PC-9 (cell line): ENCODE results near the gene DENND1A. TPM values are rescaled to one million over a fixed set of nuclear protein-coding genes. Genes with fewer than 3 reads are reported as not detected.

Experiments
- BruUV-seq: library from RNA; stranded (reverse); fragments of 400-500 nt; replicated peaks from 2 replicates; lab custom pipeline; 2021; lab: Mats Ljungman, UMichigan
- CTCF ChIA-PET: fragments of 300-600 bp; sonication (Branson Sonifier 250); formaldehyde crosslinking; loops from one replicate; lab custom pipeline; 2022; ENCODE audit warnings: antibody characterized with exemption; lab: Charles Lee
- POLR2A ChIA-PET: fragments of 300-600 bp; sonication (Branson Sonifier 250); formaldehyde crosslinking; loops from one replicate; lab custom pipeline; 2022; ENCODE audit warnings: antibody characterized with exemption; ENCODE audit not compliant: unreplicated experiment; lab: Charles Lee
- DNase-seq, 2 experiments: peaks; one replicate each; pipeline versions ENCODE4 v3.0.0 to v3.0.0-alpha.2; 2015 to 2022; ENCODE audit warnings: mixed read lengths in 1 of 2
- H2AFZ ChIP-seq: fragments of 200-600 bp; sonication (generic); 2 replicates; pipeline ENCODE4 v1.8.1; 2017; ENCODE audit warnings: antibody characterized with exemption
- H3F3A ChIP-seq: fragments of 200-600 bp; sonication (generic); 2 replicates; pipeline ENCODE4 v1.8.1; 2017; ENCODE audit warnings: antibody characterized with exemption, mild to moderate bottlenecking, low read depth; ENCODE audit not compliant: insufficient read depth
- H3K27ac ChIP-seq: fragments of 200-600 bp; sonication (generic); 2 replicates; pipeline ENCODE4 v1.6.1; 2016; ENCODE audit warnings: mixed run types
- H3K27me3 ChIP-seq: fragments of 200-600 bp; sonication (generic); 2 replicates; pipeline ENCODE4 v1.6.1; 2016; ENCODE audit warnings: low read depth, mixed run types; ENCODE audit not compliant: insufficient read depth
- H3K36me3 ChIP-seq: fragments of 200-600 bp; sonication (generic); 2 replicates; pipeline ENCODE4 v1.6.1; 2016; ENCODE audit warnings: low read depth, mixed run types
- H3K4me1 ChIP-seq: fragments of 200-600 bp; sonication (generic); replicated peaks from 2 replicates; pipeline ENCODE4 v1.6.1; 2016; ENCODE audit warnings: mixed run types; ENCODE audit not compliant: insufficient read depth
- H3K4me2 ChIP-seq: fragments of 200-600 bp; sonication (generic); 2 replicates; pipeline ENCODE4 v1.6.1; 2017; ENCODE audit warnings: mixed run types
- H3K4me3 ChIP-seq: fragments of 200-600 bp; sonication (generic); 2 replicates; pipeline ENCODE4 v1.6.1; 2016; ENCODE audit warnings: mixed run types
- H3K79me2 ChIP-seq: fragments of 200-600 bp; sonication (generic); 2 replicates; pipeline ENCODE4 v1.6.1; 2017; ENCODE audit warnings: low read depth, mixed run types
- H3K9me2 ChIP-seq: fragments of 200-600 bp; sonication (generic); 2 replicates; pipeline ENCODE4 v1.8.1; 2017; ENCODE audit warnings: mild to moderate bottlenecking; ENCODE audit not compliant: insufficient read depth
- H3K9me3 ChIP-seq: fragments of 200-600 bp; sonication (generic); 2 replicates; pipeline ENCODE4 v1.8.1; 2016; ENCODE audit warnings: low read depth; ENCODE audit not compliant: insufficient read depth
- H4K20me1 ChIP-seq: fragments of 200-600 bp; sonication (generic); 2 replicates; pipeline ENCODE4 v1.8.1; 2017; ENCODE audit not compliant: insufficient read depth
- CTCF ChIP-seq: fragments of 200-600 bp; sonication (generic); conservative IDR thresholded peaks from 2 replicates; pipeline ENCODE4 v1.6.1; 2017; ENCODE audit warnings: mixed run types, antibody characterized with exemption, mild to moderate bottlenecking, moderate library complexity
- EZH2 ChIP-seq: fragments of 200-600 bp; sonication (generic); IDR thresholded peaks from 2 replicates; pipeline ENCODE4 v1.8.0; 2017; ENCODE audit warnings: antibody characterized with exemption, low read depth
- intact Hi-C: fragments of 100-400 bp; cut with micrococcal nuclease; formaldehyde crosslinking; loops from one replicate; pipeline ENCODE4 v1.10.0; 2022; ENCODE audit not compliant: unreplicated experiment
- total RNA-seq: library from RNA; stranded (reverse); gene quantifications from 2 replicates; pipeline ENCODE4 v1.2.3, GENCODE V29; 2021

The DENND1A gene
- total RNA-seq, 1 experiment from 2014 or later = 37.7 TPM

GRCh38 chr9:123972618-123973017 is 42.7 kb upstream of the DENND1A start:
- TF ChIP-seq EZH2 (no peak), CTCF (no peak)
- Histone ChIP-seq H3K36me3 (no peaks in the 10 kb centered on the region), H3K27me3 (peaks cover 61% of the 10 kb centered on the region), H3K4me1 (no peaks in the 10 kb centered on the region), H3F3A (peaks cover 11% of the 10 kb centered on the region; the same call in 1 of the 2 replicates), H2AFZ (no peak overlapping the region), H3K4me2 (no peak overlapping the region), H3K4me3 (no peak overlapping the region), H4K20me1 (no peaks in the 10 kb centered on the region), H3K9me3 (peaks cover 12% of the 10 kb centered on the region; the same call in 1 of the 2 replicates), H3K9me2 (no peaks in the 10 kb centered on the region), H3K27ac (no peak overlapping the region), H3K79me2 (no peaks in the 10 kb centered on the region)
- POLR2A ChIA-PET = no interaction called here
- BruUV-seq = no TSS peak
- intact Hi-C loops = no loop called here
- CTCF ChIA-PET = no interaction called here
- peak in 1 of 2 experiments; percentile 5 for DNase-seq

GRCh38 chr9:123967323-123967722 is 37.4 kb upstream of the DENND1A start:
- TF ChIP-seq CTCF = no peak
- TF ChIP-seq EZH2 = no peak
- CTCF ChIA-PET = no interaction called here
- DNase-seq = no peak
- H3K27me3 ChIP-seq = peaks cover 68% of the 10 kb centered on the region
- no peak overlapping the region for H2AFZ ChIP-seq
- peaks cover 11% of the 10 kb centered on the region; the same call in 1 of the 2 replicates for H3K9me3 ChIP-seq
- H3K4me3 ChIP-seq = no peak overlapping the region
- no peak overlapping the region for H3K27ac ChIP-seq
- no peaks in the 10 kb centered on the region for H3K4me1 ChIP-seq
- BruUV-seq = no TSS peak
- H3K36me3 ChIP-seq = no peaks in the 10 kb centered on the region
- H4K20me1 ChIP-seq = no peaks in the 10 kb centered on the region
- H3K79me2 ChIP-seq = no peaks in the 10 kb centered on the region
- intact Hi-C loops = no loop called here
- peaks cover 6% of the 10 kb centered on the region; the same call in 1 of the 2 replicates for H3F3A ChIP-seq
- POLR2A ChIA-PET = no interaction called here
- H3K4me2 ChIP-seq = no peak overlapping the region
- H3K9me2 ChIP-seq = no peaks in the 10 kb centered on the region

DNA sequence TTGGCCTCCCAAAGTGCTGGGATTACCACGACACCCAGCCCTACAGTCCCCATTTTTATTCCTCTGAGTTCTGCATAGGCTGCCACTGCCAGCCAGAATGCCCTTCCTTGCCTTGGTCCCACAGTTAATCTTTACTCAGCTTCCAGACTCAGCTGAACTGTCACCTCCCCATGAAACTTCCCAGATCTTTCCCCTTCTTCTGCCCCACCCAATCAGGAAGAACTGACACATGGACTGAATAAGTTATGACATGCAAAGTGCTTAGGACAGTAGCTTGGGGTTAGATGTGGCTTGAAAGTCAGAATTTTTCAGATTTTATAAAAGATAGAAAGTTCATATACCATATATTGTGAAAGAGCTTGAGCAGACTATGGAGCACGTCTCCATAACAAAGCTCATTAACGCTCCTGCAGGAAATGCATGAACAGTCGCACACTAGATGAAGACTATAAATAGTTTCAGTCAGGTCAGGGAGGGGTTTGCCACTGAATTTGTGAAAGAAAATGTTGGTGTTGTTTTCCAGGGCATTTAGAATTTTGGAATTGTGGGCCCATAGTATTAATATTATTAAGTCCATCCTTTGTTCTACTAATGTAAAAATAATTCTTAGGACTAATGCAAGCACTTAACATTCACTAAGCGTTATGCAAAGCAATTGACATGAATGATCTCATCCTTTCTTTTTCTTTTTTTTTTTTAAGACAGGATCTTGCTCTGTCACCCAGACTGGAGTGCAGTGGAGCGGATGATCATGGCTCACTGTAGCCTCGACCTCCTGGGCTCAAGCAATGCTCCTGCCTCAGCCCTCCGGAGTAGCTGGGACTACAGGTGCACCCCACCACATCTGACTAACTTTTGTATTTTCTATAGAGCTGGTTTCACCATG is 36.1 kb upstream of the DENND1A start:
- intact Hi-C loops = no loop called here
- no peak for DNase-seq
- Histone ChIP-seq H3K4me1 (no peaks in the 10 kb centered on the region), H2AFZ (no peak overlapping the region), H3F3A (no peaks in the 10 kb centered on the region), H3K36me3 (no peaks in the 10 kb centered on the region), H3K9me3 (0 out of 2 replicates have a peak, but pooled peaks cover 6% of the 10 kb centered on the region), H3K79me2 (no peaks in the 10 kb centered on the region), H4K20me1 (no peaks in the 10 kb centered on the region), H3K4me3 (no peak overlapping the region), H3K4me2 (no peak overlapping the region), H3K27me3 (peaks cover 59% of the 10 kb centered on the region), H3K27ac (no peak overlapping the region), H3K9me2 (no peaks in the 10 kb centered on the region)
- CTCF ChIA-PET = no interaction called here
- TF ChIP-seq CTCF (no peak), EZH2 (no peak)
- POLR2A ChIA-PET = interaction anchor here (0.7 kb wide), 1 partner anchor 280 kb away, joined by 8 read pairs; no protein-coding TSS in a partner anchor
- BruUV-seq = no TSS peak
